IgD-negative memory B cell (primary cell): ENCODE measurements around the gene KRTAP5-4. TPM values are rescaled to one million over a fixed set of nuclear protein-coding genes. Genes with fewer than 3 reads are reported as not detected.
"Not testable (repeated sequence)": the region's sequence is repeated elsewhere in the genome, so short reads cannot be mapped to it uniquely, and the experiment has no call there.

Experiments
- H3K27ac Mint-ChIP-seq, 3 donors: one replicate each; pipeline ENCODE4 v1.8.0; 2020 to 2022; ENCODE audit warnings: mild to moderate bottlenecking in 3 of 3, mixed read lengths in 3 of 3, moderate library complexity in 1 of 3
- H3K27me3 Mint-ChIP-seq: one replicate; pipeline ENCODE4 v1.8.0; 2021; ENCODE audit warnings: mixed read lengths
- H3K36me3 Mint-ChIP-seq: one replicate; pipeline ENCODE4 v1.8.0; 2020; ENCODE audit warnings: mild to moderate bottlenecking, mixed read lengths
- H3K4me1 Mint-ChIP-seq, 3 donors: one replicate each; pipeline ENCODE4 v1.8.0; 2020 to 2022; ENCODE audit warnings: mixed read lengths in 3 of 3, mild to moderate bottlenecking in 1 of 3
- H3K4me3 Mint-ChIP-seq, 4 donors: one replicate each; pipeline ENCODE4 v1.8.0; 2020 to 2022; ENCODE audit warnings: mild to moderate bottlenecking in 4 of 4, mixed read lengths in 4 of 4, moderate library complexity in 3 of 4
- H3K9me3 Mint-ChIP-seq, 3 donors: one replicate each; pipeline ENCODE4 v1.8.0; 2020 to 2021; ENCODE audit warnings: mixed read lengths in 3 of 3, mild to moderate bottlenecking in 1 of 3
- polyA plus RNA-seq: library from polyadenylated mRNA; unstranded; fragments of 300-500 nt; fragmentation: Illumina TruSeq; gene quantifications from one replicate; pipeline ENCODE4 v1.2.3, GENCODE V29; 2021

The KRTAP5-4 gene
- polyA plus RNA-seq, 1 donor from 2014 or later = not detected

- Mint-ChIP-seq H3K27ac (no peak overlapping the region), H3K36me3 (no peaks in the 10 kb centered on the region), H3K4me1 (peaks cover 18 to 28% (median 21%) of the 10 kb centered on the region in 3 donors), H3K4me3 (no peak overlapping the region), H3K27me3 (peaks cover 10% of the 10 kb centered on the region), H3K9me3 (no peaks in the 10 kb centered on the region)
These were observed 17.2 kb downstream of the KRTAP5-4 start for GRCh38 chr11:1604711-1605110.

- no peaks in the 10 kb centered on the region for H3K9me3 Mint-ChIP-seq
- peaks cover 10% of the 10 kb centered on the region for H3K27me3 Mint-ChIP-seq
- H3K4me3 Mint-ChIP-seq = no peak overlapping the region
- H3K27ac Mint-ChIP-seq = no peak overlapping the region
- peaks cover 18 to 28% (median 21%) of the 10 kb centered on the region in 3 donors for H3K4me1 Mint-ChIP-seq
- no peaks in the 10 kb centered on the region for H3K36me3 Mint-ChIP-seq
These were observed 17.8 kb downstream of the KRTAP5-4 start for GRCh38 chr11:1604181-1604580.

GRCh38 chr11:1603629-1604028 is 18.3 kb downstream of the KRTAP5-4 start:
- H3K4me1 Mint-ChIP-seq = peaks cover 18 to 28% (median 21%) of the 10 kb centered on the region in 3 donors
- no peaks in the 10 kb centered on the region for H3K9me3 Mint-ChIP-seq
- peak overlapping the region in 1 of 3 donors; percentile 27 for H3K27ac Mint-ChIP-seq
- H3K4me3 Mint-ChIP-seq = peak overlapping the region in 2 of 4 donors; percentile 3 to 59
- H3K36me3 Mint-ChIP-seq = no peaks in the 10 kb centered on the region
- peaks cover 11% of the 10 kb centered on the region for H3K27me3 Mint-ChIP-seq

- H3K27me3 Mint-ChIP-seq = peaks cover 13% of the 10 kb centered on the region
- H3K9me3 Mint-ChIP-seq, H3K36me3 Mint-ChIP-seq: not testable (repeated sequence)
- peaks cover 19 to 26% (median 21%) of the 10 kb centered on the region in 3 donors for H3K4me1 Mint-ChIP-seq
- peak overlapping the region in 1 of 3 donors; percentile 65 for H3K27ac Mint-ChIP-seq
- peak overlapping the region in 2 of 4 donors; percentile 71 to 75 for H3K4me3 Mint-ChIP-seq
These were observed 20.3 kb downstream of the KRTAP5-4 start for GRCh38 chr11:1601663-1602062.

DNA sequence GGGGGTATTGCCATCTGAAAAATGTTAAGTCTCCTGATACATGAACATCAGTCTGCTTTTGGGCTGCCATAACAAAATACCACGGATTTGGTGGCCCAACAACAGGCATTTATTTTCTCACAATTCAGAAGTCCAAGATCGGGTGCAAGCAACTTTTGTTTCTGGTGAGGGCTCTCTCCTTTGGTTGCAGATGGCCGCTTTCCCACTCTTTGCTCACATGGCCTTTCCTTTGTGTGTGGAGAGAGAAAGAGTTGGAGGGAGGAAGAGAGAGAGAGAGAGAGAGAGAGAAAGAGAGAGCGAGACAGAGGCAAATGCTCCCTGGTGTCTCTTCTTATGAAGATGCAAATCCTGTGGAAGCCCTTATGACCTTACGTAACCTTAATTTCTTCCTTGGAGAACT is 21.3 kb downstream of the KRTAP5-4 start:
- no peak overlapping the region for H3K27ac Mint-ChIP-seq
- H3K9me3 Mint-ChIP-seq = no peaks in the 10 kb centered on the region

GRCh38 chr11:1598816-1599215 is 23.1 kb downstream of the KRTAP5-4 start:
- Mint-ChIP-seq H3K9me3 (no peaks in the 10 kb centered on the region), H3K4me3 (no peak overlapping the region), H3K4me1 (peaks cover 23 to 29% (median 26%) of the 10 kb centered on the region in 3 donors), H3K27ac (no peak overlapping the region), H3K36me3 (no peaks in the 10 kb centered on the region), H3K27me3 (peaks cover 15% of the 10 kb centered on the region)

More for the DNA sequence above, 21.3 kb downstream of the KRTAP5-4 start:
- H3K27me3 Mint-ChIP-seq = peaks cover 13% of the 10 kb centered on the region
- H3K4me3 Mint-ChIP-seq = peak overlapping the region in 1 of 4 donors; percentile 29
- no peaks in the 10 kb centered on the region for H3K36me3 Mint-ChIP-seq
- H3K4me1 Mint-ChIP-seq = peaks cover 18 to 20% (median 20%) of the 10 kb centered on the region in 3 donors

DNA sequence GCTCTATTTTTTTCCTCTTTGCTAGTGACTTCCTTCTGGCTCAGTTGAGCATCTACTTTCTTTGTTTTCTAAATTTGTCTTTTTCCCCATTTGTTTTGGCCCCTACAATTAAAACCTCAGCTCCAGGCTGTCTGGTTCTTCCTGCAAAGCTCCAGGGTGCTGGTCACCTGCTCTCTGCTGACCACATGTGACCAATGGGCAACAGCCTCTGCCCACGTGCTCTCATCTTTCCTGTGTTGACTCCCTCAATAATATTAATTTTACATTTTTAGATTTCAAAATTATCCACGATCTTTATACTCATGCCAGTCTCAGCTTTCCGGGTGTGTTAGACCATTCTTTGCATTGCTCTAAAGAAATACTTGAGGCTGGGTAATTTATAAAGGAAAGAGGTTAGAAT is 23.5 kb downstream of the KRTAP5-4 start:
- H3K27me3 Mint-ChIP-seq = peaks cover 15% of the 10 kb centered on the region
- H3K4me1 Mint-ChIP-seq = peaks cover 23 to 28% (median 26%) of the 10 kb centered on the region in 3 donors
- H3K4me3 Mint-ChIP-seq, H3K27ac Mint-ChIP-seq, H3K9me3 Mint-ChIP-seq, H3K36me3 Mint-ChIP-seq: not testable (repeated sequence)

DNA sequence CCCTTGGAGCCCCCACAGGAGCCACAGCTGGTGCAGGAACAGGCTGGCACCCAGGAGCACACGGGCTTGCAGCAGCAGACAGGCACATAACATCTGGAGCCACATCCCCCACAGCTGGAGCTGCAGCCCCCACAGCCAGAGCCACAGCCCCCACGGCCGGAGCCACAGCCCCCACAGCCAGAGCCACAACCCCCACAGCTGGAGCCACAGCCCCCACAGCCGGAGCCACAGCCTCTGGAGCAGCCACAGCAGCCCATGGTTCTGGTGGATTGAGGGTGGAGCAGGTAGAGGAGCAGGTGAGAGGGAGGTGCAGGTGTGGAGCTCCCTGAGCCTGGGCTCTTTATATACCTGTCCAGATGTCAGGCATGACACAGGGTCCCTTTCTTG is 24.0 kb downstream of the KRTAP5-4 start, which contains the start of gene KRTAP5-2:
KRTAP5-2 (minus strand) TSS at position 301 of the 387 bp plus-strand sequence; CDS start at position 257, 44 bp downstream.
- H3K36me3 Mint-ChIP-seq = no peaks in the 10 kb centered on the region
- peaks cover 15% of the 10 kb centered on the region for H3K27me3 Mint-ChIP-seq
- H3K27ac Mint-ChIP-seq = no peak within 1 kb of the TSS
- no peaks in the 10 kb centered on the region for H3K9me3 Mint-ChIP-seq
- H3K4me3 Mint-ChIP-seq = no peak within 1 kb of the TSS
- H3K4me1 Mint-ChIP-seq = peaks cover 19 to 30% (median 26%) of the 10 kb centered on the region in 3 donors

DNA sequence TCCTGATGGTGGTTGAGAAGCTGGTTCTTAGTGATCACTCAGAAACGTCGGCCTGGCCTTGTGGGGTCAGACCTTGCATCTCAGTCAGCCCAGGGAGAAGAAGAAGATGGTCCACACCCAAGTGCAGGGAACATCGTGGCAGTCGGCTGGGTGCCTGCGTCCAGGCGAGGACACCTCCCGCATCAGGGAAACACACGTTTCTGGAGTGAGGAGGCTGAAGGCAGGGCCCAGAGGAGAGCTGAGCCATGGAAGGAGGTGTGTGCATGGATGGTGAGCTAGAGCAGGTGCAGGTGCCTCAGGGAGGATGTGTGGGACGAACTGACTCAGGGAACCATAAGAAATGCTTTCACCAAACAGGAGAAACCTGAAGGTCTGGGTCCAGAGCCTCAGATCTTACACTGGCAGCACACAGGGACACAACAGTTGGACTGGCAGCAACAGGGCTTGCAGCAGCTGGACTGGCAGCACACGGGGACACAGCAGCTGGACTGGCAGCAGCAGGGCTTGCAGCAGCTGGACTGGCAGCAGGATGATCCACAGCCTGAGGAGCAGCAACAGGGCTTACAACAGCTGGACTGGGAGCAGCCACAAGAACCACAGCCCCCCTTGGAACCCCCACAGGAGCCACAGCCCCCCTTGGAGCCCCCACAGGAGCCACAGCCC is 24.5 kb downstream of the KRTAP5-4 start:
- Mint-ChIP-seq H3K36me3 (no peaks in the 10 kb centered on the region), H3K4me3 (no peak overlapping the region), H3K9me3 (no peaks in the 10 kb centered on the region), H3K27ac (no peak overlapping the region), H3K4me1 (peaks cover 18 to 32% (median 26%) of the 10 kb centered on the region in 3 donors), H3K27me3 (peaks cover 15% of the 10 kb centered on the region)

DNA sequence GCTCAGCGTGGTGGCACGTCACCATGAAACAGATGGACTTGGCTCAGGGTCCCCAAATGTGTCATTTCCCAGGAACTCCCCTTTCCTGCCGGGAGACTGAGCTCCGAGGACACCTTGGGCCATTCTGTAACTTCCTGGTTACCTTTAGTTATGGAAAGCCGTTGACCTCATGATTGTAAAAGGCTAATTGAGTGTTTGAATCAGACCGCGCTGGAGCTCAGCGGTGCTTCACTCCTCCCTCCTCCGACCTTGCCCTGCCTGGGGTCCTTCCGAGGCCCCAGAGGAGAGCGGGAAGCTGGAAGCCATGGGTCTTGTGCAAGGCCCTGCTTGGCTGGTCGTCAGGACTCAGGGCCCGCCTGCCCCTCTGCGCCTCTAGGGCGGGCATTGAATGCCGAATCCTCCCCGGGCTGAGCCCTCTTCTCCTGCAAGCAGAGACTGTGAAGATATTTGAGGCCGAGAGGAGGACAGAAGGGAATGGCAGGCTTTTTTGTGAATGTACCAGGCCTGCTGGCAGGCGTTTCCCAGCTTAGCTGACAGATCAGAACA is 25.3 kb downstream of the KRTAP5-4 start:
- Mint-ChIP-seq H3K4me1 (peaks cover 15 to 28% (median 24%) of the 10 kb centered on the region in 3 donors), H3K4me3 (peak overlapping the region in 1 of 4 donors; percentile 57), H3K27me3 (peaks cover 15% of the 10 kb centered on the region), H3K27ac (peak overlapping the region in 1 of 3 donors; percentile 81)
- not testable (repeated sequence) for H3K36me3 Mint-ChIP-seq, H3K9me3 Mint-ChIP-seq

- Mint-ChIP-seq H3K4me3 (peak overlapping the region in 2 of 4 donors; percentile 57 to 83), H3K4me1 (peaks cover 12 to 25% (median 22%) of the 10 kb centered on the region in 3 donors), H3K27me3 (peaks cover 15% of the 10 kb centered on the region), H3K27ac (peak overlapping the region in 2 of 3 donors; percentile 19 to 81)
- not testable (repeated sequence) for H3K9me3 Mint-ChIP-seq, H3K36me3 Mint-ChIP-seq
These were observed 25.9 kb downstream of the KRTAP5-4 start for GRCh38 chr11:1595994-1596575.

- H3K36me3 Mint-ChIP-seq = peaks cover 1% of the 10 kb centered on the region
- H3K27ac Mint-ChIP-seq = no peak overlapping the region
- H3K4me1 Mint-ChIP-seq = peaks cover 15 to 35% (median 30%) of the 10 kb centered on the region in 3 donors
- H3K9me3 Mint-ChIP-seq = peaks cover 0 to 3% (median 0%) of the 10 kb centered on the region in 3 donors
- H3K4me3 Mint-ChIP-seq = no peak overlapping the region
- peaks cover 14% of the 10 kb centered on the region for H3K27me3 Mint-ChIP-seq
These were observed 29.3 kb downstream of the KRTAP5-4 start for GRCh38 chr11:1592628-1593027.

DNA sequence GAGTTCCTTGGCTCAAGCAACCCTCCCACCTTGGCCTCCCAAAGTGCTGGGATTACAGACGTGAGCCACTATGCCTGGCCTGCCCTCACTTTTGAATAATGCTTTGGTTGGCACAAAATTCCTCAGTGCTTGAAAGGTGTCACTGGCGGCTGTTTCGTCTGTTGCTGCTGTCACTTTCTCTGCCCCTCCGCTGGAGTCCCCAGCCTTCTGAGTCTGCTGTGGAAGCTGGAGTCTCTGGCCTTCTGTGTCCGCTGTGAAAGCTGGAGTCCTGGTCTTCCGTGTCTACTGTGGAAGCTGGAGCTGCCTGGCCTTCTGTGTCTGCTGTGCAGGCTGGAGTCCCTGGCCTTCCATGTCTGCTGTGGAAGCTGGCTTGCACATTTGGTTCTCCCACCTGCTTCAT is 31.9 kb downstream of the KRTAP5-4 start:
- Mint-ChIP-seq H3K9me3 (peaks cover 0 to 3% (median 0%) of the 10 kb centered on the region in 3 donors), H3K4me1 (peaks cover 11 to 33% (median 32%) of the 10 kb centered on the region in 3 donors), H3K27me3 (peaks cover 9% of the 10 kb centered on the region), H3K27ac (peak overlapping the region in 2 of 3 donors; percentile 38 to 74), H3K4me3 (peak overlapping the region in 2 of 4 donors; percentile 4 to 84), H3K36me3 (peaks cover 1% of the 10 kb centered on the region)

DNA sequence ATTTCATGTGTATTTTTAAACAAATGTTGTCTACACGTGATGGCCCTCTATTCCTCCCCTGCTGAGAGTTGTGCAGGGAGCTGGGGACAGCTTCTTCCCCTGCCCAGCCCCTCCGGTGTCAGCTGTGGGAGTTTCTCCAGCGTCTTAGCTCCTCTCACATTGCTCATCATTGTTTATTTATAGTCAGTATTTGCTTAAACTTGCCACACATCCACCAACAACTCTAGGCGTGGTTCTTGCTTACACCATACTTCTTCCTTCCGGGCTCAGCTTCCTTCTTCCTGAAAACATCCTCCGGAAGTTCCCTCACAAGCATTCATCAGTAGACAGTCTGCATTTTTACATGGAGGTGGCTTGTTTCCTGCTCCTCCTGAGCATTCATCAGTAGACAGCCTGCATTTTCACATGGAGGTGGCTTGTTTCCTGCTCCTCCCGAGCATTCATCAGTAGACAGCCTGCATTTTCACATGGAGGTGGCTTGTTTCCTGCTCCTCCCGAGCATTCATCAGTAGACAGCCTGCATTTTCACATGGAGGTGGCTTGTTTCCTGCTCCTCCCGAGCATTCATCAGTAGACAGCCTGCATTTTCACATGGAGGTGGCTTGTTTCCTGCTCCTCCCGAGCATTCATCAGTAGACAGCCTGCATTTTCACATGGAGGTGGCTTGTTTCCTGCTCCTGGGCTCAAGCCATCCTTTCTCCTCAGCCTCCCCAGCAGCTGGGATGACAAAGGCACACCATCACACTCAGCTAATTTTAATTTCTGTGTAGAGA is 32.6 kb downstream of the KRTAP5-4 start:
- H3K27me3 Mint-ChIP-seq, H3K36me3 Mint-ChIP-seq, H3K9me3 Mint-ChIP-seq: not testable (repeated sequence)
- H3K27ac Mint-ChIP-seq = peak overlapping the region; percentile 77 to 97 (median 79)
- peak overlapping the region; percentile 62 to 91 (median 82) for H3K4me3 Mint-ChIP-seq
- H3K4me1 Mint-ChIP-seq = peaks cover 11 to 30% (median 30%) of the 10 kb centered on the region in 3 donors
